Sigmoid colon (tissue), 7 donors: ENCODE data around the gene RASSF5. TPM values are rescaled to one million over a fixed set of nuclear protein-coding genes. Genes with fewer than 3 reads are reported as not detected.
A peak's percentile ranks its signal among the peaks of the same experiment; 100 is the strongest.

Experiments used
- DNase-seq: peaks from one replicate; pipeline ENCODE4 v3.0.0-alpha.2; 2019
- H3K27ac ChIP-seq, 4 donors: fragments of 200-600 bp; sonication (generic); one replicate each; pipeline ENCODE4 v1.5.1; 2016 to 2019; ENCODE audit warnings: mild to moderate bottlenecking in 1 of 4
- H3K27me3 ChIP-seq, 3 donors: fragments of 200-600 bp; sonication (generic); one replicate each; pipeline ENCODE4 v1.5.1; 2019; ENCODE audit warnings: mild to moderate bottlenecking in 1 of 3
- H3K36me3 ChIP-seq, 4 donors: fragments of 200-600 bp; sonication (generic); one replicate each; pipeline ENCODE4 v1.5.1; 2016 to 2019
- H3K4me1 ChIP-seq, 4 donors: fragments of 200-600 bp; sonication (generic); one replicate each; pipeline ENCODE4 v1.5.1; 2017 to 2019
- H3K4me3 ChIP-seq, 4 donors: fragments of 200-600 bp; sonication (generic); one replicate each; pipeline ENCODE4 v1.5.1; 2017 to 2019; ENCODE audit warnings: mild to moderate bottlenecking in 2 of 4, moderate library complexity in 1 of 4
- H3K9me3 ChIP-seq, 4 donors: fragments of 200-600 bp in 3 of 4; sonication (generic) in 3 of 4; one replicate each; pipeline versions ENCODE4 v1.5.1 to v1.6.1; 2013 to 2019
- EP300 ChIP-seq, 4 donors: sonication (generic); formaldehyde crosslinking; IDR thresholded peaks; one replicate each; pipeline ENCODE4 v1.6.1; 2017; ENCODE audit warnings: antibody characterized with exemption in 4 of 4
- POLR2A ChIP-seq, 2 donors: fragments of 450-650 bp; IDR thresholded peaks; one replicate each; pipeline ENCODE4 v1.6.1; 2016; ENCODE audit warnings: antibody characterized with exemption in 2 of 2, mild to moderate bottlenecking in 2 of 2, moderate library complexity in 2 of 2
- POLR2AphosphoS5 ChIP-seq, 4 donors: sonication (generic); formaldehyde crosslinking; IDR thresholded peaks; one replicate each; pipeline ENCODE4 v1.6.1; 2017; ENCODE audit warnings: antibody characterized with exemption in 4 of 4
- whole genome bisulfite sequencing, 2 donors: extraction: QIAGEN DNeasy Blood & Tissue Kit; methylation state at CpG; one replicate each; pipeline ENCODE4 v1.1.7; 2013; 5-methylcytosine and 5-hydroxymethylcytosine counted together
- intact Hi-C: fragments of 100-400 bp; cut with DNase I; formaldehyde crosslinking; loops from one replicate; pipeline ENCODE4 v1.15.1; 2023
- polyA plus RNA-seq, 3 donors: library from polyadenylated mRNA; stranded (reverse); fragments of 200-250 nt; gene quantifications; one replicate each; pipeline ENCODE4 v1.2.3, GENCODE V29; 2013
- total RNA-seq, 4 donors: library from RNA; depleted of rRNA; stranded (reverse); fragments of >200 nt; gene quantifications; one replicate each; pipeline ENCODE4 v1.1.0, GENCODE V29; 2016
- TF ChIP-seq, protein P1 (sequence below), 4 experiments: fragments of 450-650 bp in 3 of 4; fragments of 200-600 bp in 1 of 4; IDR thresholded peaks; one replicate each; pipeline ENCODE4 v1.5.1; 2016 to 2019; ENCODE audit warnings: antibody characterized with exemption in 4 of 4, mild to moderate bottlenecking in 3 of 4, moderate library complexity in 2 of 4
- donor health status: healthy with polysubstance abuse.
- donor health status: Bipolar disorder and iron deficiency.
- donor health status: healthy.

Gene RASSF5
- total and polyA plus RNA-seq, 7 donors = 2.5 to 25.9 (median 4.3) TPM

DNA sequence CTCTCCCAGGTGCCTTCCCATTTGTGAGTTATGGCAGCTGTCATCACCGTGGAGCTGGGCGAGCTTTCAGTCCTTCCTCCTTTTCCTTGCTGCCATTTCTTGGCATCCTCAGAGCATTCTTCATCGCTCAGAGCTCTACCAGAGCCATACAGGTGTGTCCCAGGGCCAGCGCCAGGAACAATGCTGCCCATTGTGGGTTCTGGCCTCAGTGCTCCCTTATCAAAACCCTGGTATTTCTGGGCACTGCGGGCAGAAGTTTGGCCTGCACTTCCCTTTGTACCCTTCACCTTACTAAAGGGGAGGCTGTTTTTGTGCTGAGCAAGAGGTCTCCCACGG is 28.5 kb downstream of the RASSF5 start:
- H3K4me3 ChIP-seq = no peak overlapping the region
- H3K27ac ChIP-seq = no peak overlapping the region
- H3K36me3 ChIP-seq = no peaks in the 10 kb centered on the region
- 22 to 61% methylated on average over 6 of the region's 6 CpGs for WGBS, 2 donors
- H3K4me1 ChIP-seq = peaks cover 0 to 10% (median 8%) of the 10 kb centered on the region in 4 donors
- no peak for TF ChIP-seq EP300 (IDR thresholded peaks at IDR 0.05)
- TF ChIP-seq, protein P1, sequence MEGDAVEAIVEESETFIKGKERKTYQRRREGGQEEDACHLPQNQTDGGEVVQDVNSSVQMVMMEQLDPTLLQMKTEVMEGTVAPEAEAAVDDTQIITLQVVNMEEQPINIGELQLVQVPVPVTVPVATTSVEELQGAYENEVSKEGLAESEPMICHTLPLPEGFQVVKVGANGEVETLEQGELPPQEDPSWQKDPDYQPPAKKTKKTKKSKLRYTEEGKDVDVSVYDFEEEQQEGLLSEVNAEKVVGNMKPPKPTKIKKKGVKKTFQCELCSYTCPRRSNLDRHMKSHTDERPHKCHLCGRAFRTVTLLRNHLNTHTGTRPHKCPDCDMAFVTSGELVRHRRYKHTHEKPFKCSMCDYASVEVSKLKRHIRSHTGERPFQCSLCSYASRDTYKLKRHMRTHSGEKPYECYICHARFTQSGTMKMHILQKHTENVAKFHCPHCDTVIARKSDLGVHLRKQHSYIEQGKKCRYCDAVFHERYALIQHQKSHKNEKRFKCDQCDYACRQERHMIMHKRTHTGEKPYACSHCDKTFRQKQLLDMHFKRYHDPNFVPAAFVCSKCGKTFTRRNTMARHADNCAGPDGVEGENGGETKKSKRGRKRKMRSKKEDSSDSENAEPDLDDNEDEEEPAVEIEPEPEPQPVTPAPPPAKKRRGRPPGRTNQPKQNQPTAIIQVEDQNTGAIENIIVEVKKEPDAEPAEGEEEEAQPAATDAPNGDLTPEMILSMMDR (IDR thresholded peaks at IDR 0.05) = no peak
- no peak for TF ChIP-seq POLR2AphosphoS5 (IDR thresholded peaks at IDR 0.05)
- no peak for TF ChIP-seq POLR2A (IDR thresholded peaks at IDR 0.05)
- no peaks in the 10 kb centered on the region for H3K27me3 ChIP-seq
- peak; percentile 35 for DNase-seq
- no peaks in the 10 kb centered on the region for H3K9me3 ChIP-seq
- intact Hi-C loops = no loop called here

DNA sequence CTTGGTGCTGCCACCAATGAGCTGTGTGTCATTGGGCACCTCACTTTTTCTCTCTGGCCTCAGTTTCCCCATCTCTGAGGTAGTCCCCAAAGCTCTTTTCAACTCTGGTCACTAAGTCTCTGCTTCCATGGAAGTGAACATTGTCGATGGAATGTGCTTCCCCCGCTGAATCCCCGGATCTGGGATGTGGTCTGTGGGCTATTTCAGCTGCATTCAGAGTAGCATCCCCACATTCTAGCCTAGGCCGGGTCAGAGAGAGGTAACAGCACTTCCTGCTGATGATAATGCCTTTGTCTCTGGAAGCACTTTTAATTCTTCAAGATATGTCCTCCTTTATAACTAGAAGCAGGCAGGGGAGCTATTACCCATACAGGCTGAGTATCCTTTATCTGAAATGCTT is 29.8 kb downstream of the RASSF5 start:
- DNase-seq = no peak
- Histone ChIP-seq H3K9me3 (no peaks in the 10 kb centered on the region), H3K27ac (no peak overlapping the region), H3K4me1 (peaks cover 0 to 10% (median 8%) of the 10 kb centered on the region in 4 donors), H3K4me3 (no peak overlapping the region), H3K27me3 (no peaks in the 10 kb centered on the region), H3K36me3 (no peaks in the 10 kb centered on the region)
- intact Hi-C loops = no loop called here
- WGBS, 2 donors = 85 to 86% methylated on average over 4 of the region's 4 CpGs
- TF ChIP-seq, protein P1 (IDR thresholded peaks at IDR 0.05) = no peak
- TF ChIP-seq EP300 (IDR thresholded peaks at IDR 0.05) = no peak
- no peak for TF ChIP-seq POLR2A (IDR thresholded peaks at IDR 0.05)
- TF ChIP-seq POLR2AphosphoS5 (IDR thresholded peaks at IDR 0.05) = no peak

DNA sequence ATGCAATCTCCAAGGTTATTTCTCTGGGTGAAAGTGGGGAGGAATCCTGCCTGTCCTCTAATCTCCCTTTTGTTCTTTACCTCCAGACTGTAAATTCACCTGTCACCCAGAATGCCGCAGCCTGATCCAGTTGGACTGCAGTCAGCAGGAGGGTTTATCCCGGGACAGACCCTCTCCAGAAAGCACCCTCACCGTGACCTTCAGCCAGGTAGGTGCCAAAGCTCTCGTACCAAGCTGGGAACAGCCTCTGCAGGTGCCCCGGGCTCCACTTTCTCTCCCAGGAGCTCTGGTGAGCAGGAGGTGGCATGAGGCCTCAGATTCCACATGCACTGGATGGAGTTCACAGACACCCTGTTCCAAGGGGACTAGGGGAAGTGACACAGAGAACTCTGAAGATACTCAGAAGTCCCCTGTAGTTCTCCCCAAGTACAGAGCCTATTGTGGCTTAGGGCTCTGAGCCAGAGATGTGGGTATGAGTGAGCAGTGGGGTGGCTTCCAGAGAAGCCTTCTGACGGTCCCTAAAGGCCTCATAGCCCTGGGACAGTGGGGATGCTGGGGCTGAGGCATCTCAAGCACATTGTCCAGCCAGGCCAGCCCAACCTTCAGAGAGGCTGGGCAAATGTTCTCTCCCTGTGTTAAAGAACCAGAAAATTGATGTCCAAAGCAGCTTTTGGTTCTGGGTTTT is 30.9 kb downstream of the RASSF5 start:
- 71 to 84% methylated on average over 6 of the region's 6 CpGs for WGBS, 2 donors
- Histone ChIP-seq H3K27me3 (no peaks in the 10 kb centered on the region), H3K27ac (no peak overlapping the region), H3K9me3 (no peaks in the 10 kb centered on the region), H3K4me3 (no peak overlapping the region), H3K36me3 (no peaks in the 10 kb centered on the region), H3K4me1 (peaks cover 0 to 10% (median 8%) of the 10 kb centered on the region in 4 donors)
- DNase-seq = no peak
- TF ChIP-seq EP300 (IDR thresholded peaks at IDR 0.05) = no peak
- no peak for TF ChIP-seq POLR2AphosphoS5 (IDR thresholded peaks at IDR 0.05)
- TF ChIP-seq, protein P1 (IDR thresholded peaks at IDR 0.05) = no peak
- no peak for TF ChIP-seq POLR2A (IDR thresholded peaks at IDR 0.05)
- intact Hi-C loops = no loop called here

DNA sequence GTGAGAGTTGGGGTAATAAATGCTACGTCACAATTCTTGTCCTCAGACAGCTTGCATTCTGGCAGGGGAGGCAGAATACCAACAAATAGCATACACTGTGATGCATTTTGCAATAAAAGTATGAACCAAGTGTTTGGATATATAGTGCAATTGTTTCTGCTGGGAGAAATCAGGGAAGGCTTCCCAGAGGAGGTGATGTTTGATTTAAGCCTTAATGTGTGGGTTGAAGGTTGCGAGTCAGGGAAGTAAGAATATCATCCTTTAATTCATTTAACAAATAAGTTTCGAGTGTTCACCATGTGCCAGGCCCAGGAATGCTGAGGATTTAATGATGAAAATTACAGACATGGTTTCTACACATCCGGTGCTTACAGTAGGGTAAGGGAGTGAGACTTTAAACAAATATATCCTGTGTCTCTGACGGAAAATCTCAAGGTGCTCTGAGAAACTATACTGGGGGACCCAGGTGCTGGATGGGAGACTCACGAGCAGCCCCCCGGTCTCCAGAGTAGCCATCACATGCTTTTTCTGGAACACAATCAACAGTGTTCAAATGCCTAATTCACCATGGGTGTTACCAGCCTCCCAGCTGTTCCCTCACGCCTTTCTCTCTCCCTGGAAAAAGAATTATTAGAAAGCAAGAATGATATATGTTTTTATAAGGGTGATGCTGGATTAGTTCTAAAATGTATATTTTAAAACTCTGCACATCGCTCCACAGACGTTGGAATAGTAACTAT is 31.7 kb downstream of the RASSF5 start:
- no peaks in the 10 kb centered on the region for H3K9me3 ChIP-seq
- intact Hi-C loops = no loop called here
- no peak overlapping the region for H3K27ac ChIP-seq
- TF ChIP-seq POLR2AphosphoS5 (IDR thresholded peaks at IDR 0.05) = no peak
- no peak for TF ChIP-seq POLR2A (IDR thresholded peaks at IDR 0.05)
- TF ChIP-seq, protein P1 (IDR thresholded peaks at IDR 0.05) = no peak
- TF ChIP-seq EP300 (IDR thresholded peaks at IDR 0.05) = no peak
- H3K4me1 ChIP-seq = peaks cover 0 to 10% (median 8%) of the 10 kb centered on the region in 4 donors
- no peak overlapping the region for H3K4me3 ChIP-seq
- no peaks in the 10 kb centered on the region for H3K36me3 ChIP-seq
- no peaks in the 10 kb centered on the region for H3K27me3 ChIP-seq
- no peak for DNase-seq
- 88 to 91% methylated on average over 10 of the region's 10 CpGs for WGBS, 2 donors
